Measurements from ENCODE around the gene GFM1. TPM values are rescaled to one million over a fixed set of nuclear protein-coding genes. Genes with fewer than 3 reads are reported as not detected.
A peak's percentile ranks its signal among the peaks of the same experiment; 100 is the strongest.

GFM1 gene
- total RNA-seq = 31.7 TPM

DNA sequence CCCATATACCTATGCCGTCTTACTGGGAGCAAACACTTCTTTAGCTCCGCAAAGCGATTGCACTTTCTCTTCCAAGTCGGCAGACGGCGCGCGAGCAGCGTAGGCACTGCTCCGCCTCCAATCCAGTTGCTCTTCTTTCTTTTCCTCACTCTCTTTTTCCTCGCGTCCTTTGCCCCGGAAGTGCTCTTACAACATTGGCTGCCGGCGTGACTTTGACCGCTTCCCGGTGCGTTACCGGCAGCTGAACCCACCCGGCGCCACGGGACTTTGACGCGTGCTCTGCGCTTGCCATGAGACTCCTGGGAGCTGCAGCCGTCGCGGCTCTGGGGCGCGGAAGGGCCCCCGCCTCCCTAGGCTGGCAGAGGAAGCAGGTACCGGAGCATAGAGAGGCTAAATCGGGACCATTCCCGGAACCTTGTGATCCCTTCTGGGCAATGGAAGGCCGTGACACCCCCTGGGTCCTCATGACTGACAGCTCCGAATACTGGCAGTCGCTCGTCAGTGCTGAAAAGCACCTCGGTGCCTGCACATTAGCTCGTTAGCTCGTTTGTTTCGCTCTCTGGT is at the start of gene GFM1:
TSS of gene GFM1 (plus strand) at position 183 of the 564 bp plus-strand sequence. CDS start at position 291, 108 bp downstream.
- DNase-seq (ENCODE audit: extremely low spot score in 2 of 2) = peak in 1 of 2 donors; percentile 93
- peaks cover 0 to 6% of the 10 kb centered on the region in 2 donors for H3K36me3 ChIP-seq
- TF ChIP-seq POLR2AphosphoS5 (IDR thresholded peaks at IDR 0.05; ENCODE audit: insufficient read depth in 1 of 2, low read depth in 1 of 2) (peak; percentile 89 to 96), POLR2A (IDR thresholded peaks at IDR 0.05) (peak in 1 of 2 donors; percentile 11)
- TF ChIP-seq, protein P1, sequence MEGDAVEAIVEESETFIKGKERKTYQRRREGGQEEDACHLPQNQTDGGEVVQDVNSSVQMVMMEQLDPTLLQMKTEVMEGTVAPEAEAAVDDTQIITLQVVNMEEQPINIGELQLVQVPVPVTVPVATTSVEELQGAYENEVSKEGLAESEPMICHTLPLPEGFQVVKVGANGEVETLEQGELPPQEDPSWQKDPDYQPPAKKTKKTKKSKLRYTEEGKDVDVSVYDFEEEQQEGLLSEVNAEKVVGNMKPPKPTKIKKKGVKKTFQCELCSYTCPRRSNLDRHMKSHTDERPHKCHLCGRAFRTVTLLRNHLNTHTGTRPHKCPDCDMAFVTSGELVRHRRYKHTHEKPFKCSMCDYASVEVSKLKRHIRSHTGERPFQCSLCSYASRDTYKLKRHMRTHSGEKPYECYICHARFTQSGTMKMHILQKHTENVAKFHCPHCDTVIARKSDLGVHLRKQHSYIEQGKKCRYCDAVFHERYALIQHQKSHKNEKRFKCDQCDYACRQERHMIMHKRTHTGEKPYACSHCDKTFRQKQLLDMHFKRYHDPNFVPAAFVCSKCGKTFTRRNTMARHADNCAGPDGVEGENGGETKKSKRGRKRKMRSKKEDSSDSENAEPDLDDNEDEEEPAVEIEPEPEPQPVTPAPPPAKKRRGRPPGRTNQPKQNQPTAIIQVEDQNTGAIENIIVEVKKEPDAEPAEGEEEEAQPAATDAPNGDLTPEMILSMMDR (IDR thresholded peaks at IDR 0.05) = peak; percentile 45 to 96 (median 59)
- H3K4me3 ChIP-seq = peak within 1 kb of the TSS; percentile 63 to 83
- peaks cover 22% of the 10 kb centered on the region for H3K4me1 ChIP-seq
- no peaks in the 10 kb centered on the region for H3K27me3 ChIP-seq
- peak within 1 kb of the TSS; percentile 70 for H3K27ac ChIP-seq
- no peaks in the 10 kb centered on the region for H3K9me3 ChIP-seq
- intact Hi-C loops (cut with DNase I) = no loop called here

DNA sequence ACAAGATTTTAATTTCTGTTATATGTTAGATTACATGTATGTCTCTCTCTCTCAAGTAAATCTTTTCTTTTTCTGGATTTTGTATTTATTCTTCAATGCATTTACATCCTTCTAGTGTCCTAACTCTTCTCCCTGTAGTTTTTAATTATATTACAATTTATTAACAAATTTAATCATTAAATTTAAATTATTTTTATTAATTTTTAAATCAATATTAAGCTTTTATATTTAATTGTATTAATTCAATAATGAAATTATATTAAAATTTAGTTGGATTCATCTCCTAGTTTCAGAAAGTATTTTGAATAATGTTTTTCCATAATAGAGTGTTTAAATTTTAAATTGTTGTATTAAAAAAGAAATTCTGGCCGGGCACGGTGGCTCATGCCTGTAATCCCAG is 43.5 kb upstream of the GFM1 start:
- H3K27ac ChIP-seq = no peak overlapping the region
- no peak overlapping the region for H3K4me3 ChIP-seq
- DNase-seq (ENCODE audit: extremely low spot score in 2 of 2) = no peak
- H3K27me3 ChIP-seq = no peaks in the 10 kb centered on the region
- no peaks in the 10 kb centered on the region for H3K9me3 ChIP-seq
- no peaks in the 10 kb centered on the region for H3K4me1 ChIP-seq
- intact Hi-C loops (cut with DNase I) = no loop called here
- TF ChIP-seq, protein P1 (IDR thresholded peaks at IDR 0.05) = no peak
- no peak for TF ChIP-seq POLR2A (IDR thresholded peaks at IDR 0.05)
- no peaks in the 10 kb centered on the region for H3K36me3 ChIP-seq

GRCh38 chr3:158602227-158602626 is 42.1 kb upstream of the GFM1 start:
- no peaks in the 10 kb centered on the region for H3K36me3 ChIP-seq
- TF ChIP-seq, protein P1 (IDR thresholded peaks at IDR 0.05) = no peak
- TF ChIP-seq POLR2A (IDR thresholded peaks at IDR 0.05) = no peak
- TF ChIP-seq POLR2AphosphoS5 (IDR thresholded peaks at IDR 0.05; ENCODE audit: insufficient read depth in 1 of 2, low read depth in 1 of 2) = no peak

GRCh38 chr3:158617982-158618875 is 26.1 kb upstream of the GFM1 start:
- Histone ChIP-seq H3K4me3 (no peak overlapping the region), H3K27ac (no peak overlapping the region), H3K27me3 (no peaks in the 10 kb centered on the region), H3K9me3 (no peaks in the 10 kb centered on the region), H3K4me1 (no peaks in the 10 kb centered on the region), H3K36me3 (no peaks in the 10 kb centered on the region)
- no peak for DNase-seq (ENCODE audit: extremely low spot score in 2 of 2)
- no peak for TF ChIP-seq POLR2A (IDR thresholded peaks at IDR 0.05)
- TF ChIP-seq POLR2AphosphoS5 (IDR thresholded peaks at IDR 0.05; ENCODE audit: insufficient read depth in 1 of 2, low read depth in 1 of 2) = no peak
- TF ChIP-seq, protein P1 (IDR thresholded peaks at IDR 0.05) = no peak
- intact Hi-C loops (cut with DNase I) = no loop called here

More at GRCh38 chr3:158602227-158602626, 42.1 kb upstream of the GFM1 start:
- Histone ChIP-seq H3K27ac (no peak overlapping the region), H3K4me3 (no peak overlapping the region), H3K9me3 (no peaks in the 10 kb centered on the region), H3K27me3 (no peaks in the 10 kb centered on the region), H3K4me1 (no peaks in the 10 kb centered on the region)
- intact Hi-C loops (cut with DNase I) = no loop called here
- DNase-seq (ENCODE audit: extremely low spot score in 2 of 2) = no peak

- DNase-seq (ENCODE audit: extremely low spot score in 2 of 2) = no peak
- intact Hi-C loops (cut with DNase I) = no loop called here
- no peaks in the 10 kb centered on the region for H3K36me3 ChIP-seq
- H3K4me1 ChIP-seq = no peaks in the 10 kb centered on the region
- H3K9me3 ChIP-seq = no peaks in the 10 kb centered on the region
- TF ChIP-seq, protein P1 (IDR thresholded peaks at IDR 0.05) = no peak
- TF ChIP-seq POLR2AphosphoS5 (IDR thresholded peaks at IDR 0.05; ENCODE audit: insufficient read depth in 1 of 2, low read depth in 1 of 2) (no peak), POLR2A (IDR thresholded peaks at IDR 0.05) (no peak)
- no peak overlapping the region for H3K27ac ChIP-seq
- no peak overlapping the region for H3K4me3 ChIP-seq
- H3K27me3 ChIP-seq = no peaks in the 10 kb centered on the region
These were observed 18.4 kb upstream of the GFM1 start for GRCh38 chr3:158625881-158626280.
